ENCODE results near the gene VIPR1.

Gene VIPR1

GRCh38 chr3:42518800-42519567, 16.5 kb downstream of the VIPR1 start:
- peak; percentile 20 for TF ChIP-seq CTCF (IDR thresholded peaks at IDR 0.05; ENCODE audit: low read depth, low read length)
- no peak overlapping the region for H3K4me3 ChIP-seq (ENCODE audit: low read depth, low read length)
- in situ Hi-C loops (cut with HindIII; ENCODE audit: low sequenced_read_pairs): no loop called here
- DNase-seq (ENCODE audit: low read depth, low spot score): no peak

GRCh38 chr3:42519568-42519962, 17.1 kb downstream of the VIPR1 start:
- no peak for DNase-seq (ENCODE audit: low read depth, low spot score)
- no peak overlapping the region for H3K4me3 ChIP-seq (ENCODE audit: low read depth, low read length)
- no peak for TF ChIP-seq CTCF (IDR thresholded peaks at IDR 0.05; ENCODE audit: low read depth, low read length)
- in situ Hi-C loops (cut with HindIII; ENCODE audit: low sequenced_read_pairs): no loop called here

- in situ Hi-C loops (cut with HindIII; ENCODE audit: low sequenced_read_pairs): no loop called here
- H3K4me3 ChIP-seq (ENCODE audit: low read depth, low read length): no peak overlapping the region
- DNase-seq (ENCODE audit: low read depth, low spot score): no peak
- TF ChIP-seq CTCF (IDR thresholded peaks at IDR 0.05; ENCODE audit: low read depth, low read length): no peak
These were observed 17.9 kb downstream of the VIPR1 start for GRCh38 chr3:42520336-42520735.

GRCh38 chr3:42520906-42521305, 18.5 kb downstream of the VIPR1 start:
- no peak for TF ChIP-seq CTCF (IDR thresholded peaks at IDR 0.05; ENCODE audit: low read depth, low read length)
- in situ Hi-C loops (cut with HindIII; ENCODE audit: low sequenced_read_pairs): no loop called here
- H3K4me3 ChIP-seq (ENCODE audit: low read depth, low read length): no peak overlapping the region
- no peak for DNase-seq (ENCODE audit: low read depth, low spot score)

- H3K4me3 ChIP-seq (ENCODE audit: low read depth, low read length): no peak overlapping the region
- no peak for DNase-seq (ENCODE audit: low read depth, low spot score)
- in situ Hi-C loops (cut with HindIII; ENCODE audit: low sequenced_read_pairs): no loop called here
- no peak for TF ChIP-seq CTCF (IDR thresholded peaks at IDR 0.05; ENCODE audit: low read depth, low read length)
These were observed 22.3 kb downstream of the VIPR1 start for GRCh38 chr3:42524751-42525150.

- TF ChIP-seq CTCF (IDR thresholded peaks at IDR 0.05; ENCODE audit: low read depth, low read length): no peak
- in situ Hi-C loops (cut with HindIII; ENCODE audit: low sequenced_read_pairs): no loop called here
These were observed 22.8 kb downstream of the VIPR1 start for GRCh38 chr3:42525212-42525611.

More at GRCh38 chr3:42525212-42525611, 22.8 kb downstream of the VIPR1 start:
- no peak overlapping the region for H3K4me3 ChIP-seq (ENCODE audit: low read depth, low read length)
- DNase-seq (ENCODE audit: low read depth, low spot score): no peak
